ENCODE measurements around the gene COPS4. TPM values are rescaled to one million over a fixed set of nuclear protein-coding genes. Genes with fewer than 3 reads are reported as not detected.
"Not testable (repeated sequence)": the region's sequence is repeated elsewhere in the genome, so short reads cannot be mapped to it uniquely, and the experiment has no call there.

The COPS4 gene
- total RNA-seq, 1 donor from 2014 or later = 34.4 TPM

- H3K27ac Mint-ChIP-seq = no peak overlapping the region
- no peak overlapping the region for H3K4me3 Mint-ChIP-seq
- H3K9me3 Mint-ChIP-seq = peaks cover 2% of the 10 kb centered on the region
- no peak for TF ChIP-seq CTCF (conservative IDR thresholded peaks at IDR 0.05)
- no peaks in the 10 kb centered on the region for H3K36me3 Mint-ChIP-seq
- no peaks in the 10 kb centered on the region for H3K27me3 Mint-ChIP-seq
- no peaks in the 10 kb centered on the region for H3K4me1 Mint-ChIP-seq (ENCODE audit: unreplicated experiment)
- no peak for DNase-seq (ENCODE audit: extremely low spot score, unreplicated experiment)
Observed at GRCh38 chr4:83019794-83020494, 15.0 kb upstream of the COPS4 start.

- no peak overlapping the region for H3K4me3 Mint-ChIP-seq
- no peak for DNase-seq (ENCODE audit: extremely low spot score, unreplicated experiment)
- H3K4me1 Mint-ChIP-seq (ENCODE audit: unreplicated experiment) = no peaks in the 10 kb centered on the region
- no peaks in the 10 kb centered on the region for H3K36me3 Mint-ChIP-seq
- peaks cover 8% of the 10 kb centered on the region for H3K27me3 Mint-ChIP-seq
- H3K9me3 Mint-ChIP-seq = peaks cover 9% of the 10 kb centered on the region
- no peak overlapping the region for H3K27ac Mint-ChIP-seq
- no peak for TF ChIP-seq CTCF (conservative IDR thresholded peaks at IDR 0.05)
Observed at GRCh38 chr4:83022724-83023450, 12.1 kb upstream of the COPS4 start.

GRCh38 chr4:83023599-83023998 is 11.4 kb upstream of the COPS4 start:
- not testable (repeated sequence) for DNase-seq (ENCODE audit: extremely low spot score, unreplicated experiment); H3K9me3 Mint-ChIP-seq; H3K27ac Mint-ChIP-seq; H3K36me3 Mint-ChIP-seq; H3K4me3 Mint-ChIP-seq; H3K4me1 Mint-ChIP-seq (ENCODE audit: unreplicated experiment)
- H3K27me3 Mint-ChIP-seq = peaks cover 11% of the 10 kb centered on the region

- Mint-ChIP-seq H3K27me3 (peaks cover 18% of the 10 kb centered on the region), H3K4me1 (ENCODE audit: unreplicated experiment) (no peaks in the 10 kb centered on the region), H3K4me3 (no peak overlapping the region), H3K9me3 (peaks cover 9% of the 10 kb centered on the region), H3K27ac (no peak overlapping the region), H3K36me3 (no peaks in the 10 kb centered on the region)
- DNase-seq (ENCODE audit: extremely low spot score, unreplicated experiment) = no peak
- TF ChIP-seq CTCF (conservative IDR thresholded peaks at IDR 0.05) = no peak
Observed at GRCh38 chr4:83024233-83024632, 10.8 kb upstream of the COPS4 start.

- H3K4me3 Mint-ChIP-seq = no peak overlapping the region
- no peak overlapping the region for H3K27ac Mint-ChIP-seq
- no peaks in the 10 kb centered on the region for H3K36me3 Mint-ChIP-seq
- peaks cover 9% of the 10 kb centered on the region for H3K9me3 Mint-ChIP-seq
- DNase-seq (ENCODE audit: extremely low spot score, unreplicated experiment) = no peak
- peaks cover 29% of the 10 kb centered on the region for H3K27me3 Mint-ChIP-seq
- no peaks in the 10 kb centered on the region for H3K4me1 Mint-ChIP-seq (ENCODE audit: unreplicated experiment)
- TF ChIP-seq CTCF (conservative IDR thresholded peaks at IDR 0.05) = no peak
Observed at GRCh38 chr4:83025563-83025962, 9.4 kb upstream of the COPS4 start.

- Mint-ChIP-seq H3K27ac (no peak overlapping the region), H3K4me3 (no peak overlapping the region), H3K9me3 (peaks cover 9% of the 10 kb centered on the region), H3K27me3 (peaks cover 38% of the 10 kb centered on the region), H3K36me3 (no peaks in the 10 kb centered on the region), H3K4me1 (ENCODE audit: unreplicated experiment) (no peaks in the 10 kb centered on the region)
- DNase-seq (ENCODE audit: extremely low spot score, unreplicated experiment) = no peak
- no peak for TF ChIP-seq CTCF (conservative IDR thresholded peaks at IDR 0.05)
Observed at GRCh38 chr4:83028976-83029375, 6.0 kb upstream of the COPS4 start.

Measured in type B pancreatic cell (in vitro differentiated cells).